Panc1 (cell line): ENCODE data around the gene DOCK8.

Experiments
- SIN3A ChIP-seq: IDR thresholded peaks from 2 replicates; pipeline ENCODE4 v1.6.1; 2012; ENCODE audit warnings: low read depth, mild to moderate bottlenecking, low read length, moderate library complexity, borderline replicate concordance; ENCODE audit not compliant: insufficient read depth
- TF ChIP-seq, protein P1 (sequence below): fragments of 450-650 bp; IDR thresholded peaks from 2 replicates; pipeline ENCODE4 v1.5.1; 2017; ENCODE audit warnings: mild to moderate bottlenecking

DNA sequence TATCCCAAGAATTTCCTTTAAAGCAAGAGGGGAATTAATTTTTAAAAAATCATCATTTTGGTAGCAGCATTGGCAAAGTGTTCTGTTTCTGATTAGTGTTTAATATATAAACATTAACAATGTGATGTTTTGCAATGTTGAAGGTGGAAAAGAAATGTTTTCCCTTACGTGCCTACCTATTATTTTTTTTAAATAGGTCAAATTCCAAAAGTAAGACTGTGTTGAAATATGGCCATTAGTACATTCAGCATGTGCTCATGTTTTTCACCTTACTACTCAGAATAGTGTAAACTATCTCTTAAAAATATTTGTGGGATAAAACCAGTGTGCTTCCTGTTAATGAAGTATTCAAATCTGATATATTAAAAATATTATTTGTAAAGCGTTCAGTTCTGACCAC, 3.3 kb downstream of the DOCK8 start:
- TF ChIP-seq, protein P1, sequence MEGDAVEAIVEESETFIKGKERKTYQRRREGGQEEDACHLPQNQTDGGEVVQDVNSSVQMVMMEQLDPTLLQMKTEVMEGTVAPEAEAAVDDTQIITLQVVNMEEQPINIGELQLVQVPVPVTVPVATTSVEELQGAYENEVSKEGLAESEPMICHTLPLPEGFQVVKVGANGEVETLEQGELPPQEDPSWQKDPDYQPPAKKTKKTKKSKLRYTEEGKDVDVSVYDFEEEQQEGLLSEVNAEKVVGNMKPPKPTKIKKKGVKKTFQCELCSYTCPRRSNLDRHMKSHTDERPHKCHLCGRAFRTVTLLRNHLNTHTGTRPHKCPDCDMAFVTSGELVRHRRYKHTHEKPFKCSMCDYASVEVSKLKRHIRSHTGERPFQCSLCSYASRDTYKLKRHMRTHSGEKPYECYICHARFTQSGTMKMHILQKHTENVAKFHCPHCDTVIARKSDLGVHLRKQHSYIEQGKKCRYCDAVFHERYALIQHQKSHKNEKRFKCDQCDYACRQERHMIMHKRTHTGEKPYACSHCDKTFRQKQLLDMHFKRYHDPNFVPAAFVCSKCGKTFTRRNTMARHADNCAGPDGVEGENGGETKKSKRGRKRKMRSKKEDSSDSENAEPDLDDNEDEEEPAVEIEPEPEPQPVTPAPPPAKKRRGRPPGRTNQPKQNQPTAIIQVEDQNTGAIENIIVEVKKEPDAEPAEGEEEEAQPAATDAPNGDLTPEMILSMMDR = no peak
- no peak for TF ChIP-seq SIN3A
